Femur (tissue), 1 donor: ENCODE measurements around the gene RAB43.
A peak's percentile ranks its signal among the peaks of the same experiment; 100 is the strongest.
"Not testable (repeated sequence)": the region's sequence is repeated elsewhere in the genome, so short reads cannot be mapped to it uniquely, and the experiment has no call there.

ENCODE experiments used
- DNase-seq: peaks from one replicate; pipeline ENCODE4 v3.0.0-alpha.2; 2017

RAB43 gene

GRCh38 chr3:129121016-129121791 is 400 bp downstream of the RAB43 start:
- DNase-seq: peak; percentile 43

- peak; percentile 93 for DNase-seq
These were observed 1.2 kb downstream of the RAB43 start for GRCh38 chr3:129120254-129121004.

GRCh38 chr3:129119365-129120100 is 2.1 kb downstream of the RAB43 start:
- DNase-seq: no peak

GRCh38 chr3:129118745-129119144 is 2.9 kb downstream of the RAB43 start:
- DNase-seq: no peak

- no peak for DNase-seq
These were observed 4.5 kb downstream of the RAB43 start for GRCh38 chr3:129117134-129117533.

GRCh38 chr3:129116482-129116946 is 5.1 kb downstream of the RAB43 start:
- DNase-seq: no peak

GRCh38 chr3:129114455-129114854 is 7.1 kb downstream of the RAB43 start:
- no peak for DNase-seq

GRCh38 chr3:129112308-129113052 is 9.1 kb downstream of the RAB43 start:
- no peak for DNase-seq

- DNase-seq: not testable (repeated sequence)
These were observed 10.4 kb downstream of the RAB43 start for GRCh38 chr3:129111076-129111780.

- DNase-seq: no peak
These were observed 13.8 kb downstream of the RAB43 start for GRCh38 chr3:129107793-129108192.

GRCh38 chr3:129106866-129107565 is 14.6 kb downstream of the RAB43 start:
- DNase-seq: no peak

- no peak for DNase-seq
These were observed 15.3 kb downstream of the RAB43 start for GRCh38 chr3:129106320-129106719.

- DNase-seq: no peak
These were observed 15.7 kb downstream of the RAB43 start for GRCh38 chr3:129105862-129106261.

- DNase-seq: no peak
These were observed 17.0 kb downstream of the RAB43 start for GRCh38 chr3:129104498-129105079.

GRCh38 chr3:129104051-129104450 is 17.6 kb downstream of the RAB43 start:
- no peak for DNase-seq

GRCh38 chr3:129103296-129103695 is 18.3 kb downstream of the RAB43 start:
- DNase-seq: no peak

- no peak for DNase-seq
These were observed 20.1 kb downstream of the RAB43 start for GRCh38 chr3:129101370-129102138.

- DNase-seq: no peak
These were observed 21.3 kb downstream of the RAB43 start for GRCh38 chr3:129100274-129100673.

GRCh38 chr3:129095285-129095684 is 26.3 kb downstream of the RAB43 start:
- no peak for DNase-seq

GRCh38 chr3:129088312-129088711 is 33.3 kb downstream of the RAB43 start:
- not testable (repeated sequence) for DNase-seq
